ENCODE measurements around the gene SMC5. TPM values are rescaled to one million over a fixed set of nuclear protein-coding genes. Genes with fewer than 3 reads are reported as not detected.

SMC5 gene
- total and polyA plus RNA-seq, 2 of the 8 experiments (the other 6 are each of a cell fraction or from before 2014, with no cell fraction given): 4.5 to 22.6 TPM

GRCh38 chr9:70256123-70256551, 2.6 kb upstream of the SMC5 start:
- Histone ChIP-seq H4K91ac (replicated peaks; ENCODE audit: insufficient read length, low read length) (no peak overlapping the region), H3K56ac (replicated peaks; ENCODE audit: insufficient read length, low read depth, low read length) (no peak overlapping the region), H2BK120ac (replicated peaks; ENCODE audit: low read depth, low read length) (no peak overlapping the region), H3K79me2 (ENCODE audit: control insufficient read depth in 1 of 2, insufficient read depth in 2 of 2, low read length in 2 of 2) (peaks cover 9 to 21% of the 10 kb centered on the region in 2 experiments), H4K20me1 (replicated peaks in 1 of 2; ENCODE audit: control insufficient read depth in 1 of 2, insufficient read depth in 2 of 2, low read length in 2 of 2) (peaks cover under 1 to 1% of the 10 kb centered on the region in 2 experiments), H2BK5ac (ENCODE audit: low read depth, low read length) (no peak overlapping the region), H3K4me1 (replicated peaks in 1 of 4; ENCODE audit: control insufficient read depth in 3 of 4, insufficient read depth in 4 of 4, low read length in 3 of 4) (peaks cover 0 to 4% (median 2%) of the 10 kb centered on the region in 4 experiments; a peak in 3 of 7 replicates), H3K4me3 (ENCODE audit: extremely low read depth in 1 of 4, insufficient read depth in 2 of 4, low read depth in 3 of 4, low read length in 4 of 4) (no peak overlapping the region), H4K5ac (ENCODE audit: insufficient read length, low read depth, low read length) (no peak overlapping the region), H3K18ac (ENCODE audit: extremely low read depth, low read length) (no peak overlapping the region), H3K4me2 (ENCODE audit: insufficient read depth in 1 of 2, low read depth in 2 of 2, low read length in 2 of 2) (no peak overlapping the region), H2AFZ (ENCODE audit: low read length) (no peak overlapping the region), H3K23ac (ENCODE audit: insufficient read length) (no peak overlapping the region), H3K79me1 (ENCODE audit: low read depth, low read length) (no peaks in the 10 kb centered on the region; the same call in 1 of the 2 replicates), H3K9ac (replicated peaks in 1 of 4; ENCODE audit: extremely low read depth in 1 of 4, low read depth in 3 of 4, low read length in 3 of 4) (no peak overlapping the region), H3K36me3 (ENCODE audit: control insufficient read depth in 2 of 4, insufficient read depth in 4 of 4, low read length in 3 of 4) (no peaks in the 10 kb centered on the region), H2BK15ac (ENCODE audit: low read length) (no peak overlapping the region), H3K14ac (ENCODE audit: insufficient read length) (no peak overlapping the region), H4K8ac (ENCODE audit: extremely low read depth, insufficient read depth, low read length) (no peak overlapping the region), H3K27me3 (replicated peaks in 1 of 4; ENCODE audit: control insufficient read depth in 3 of 4, extremely low read depth in 1 of 4, insufficient read depth in 3 of 4, low read length in 3 of 4) (no peaks in the 10 kb centered on the region), H3K4ac (replicated peaks; ENCODE audit: insufficient read length, low read depth, low read length) (no peak overlapping the region), H2AK5ac (ENCODE audit: low read depth, low read length) (no peak overlapping the region), H3K27ac (ENCODE audit: low read depth, low read length) (no peak overlapping the region), H2BK20ac (ENCODE audit: low read length) (no peak overlapping the region), H3K23me2 (ENCODE audit: low read depth, low read length) (no peaks in the 10 kb centered on the region; the same call in 1 of the 2 replicates), H3K9me3 (ENCODE audit: insufficient read depth in 2 of 2, low read depth in 1 of 2, low read length in 1 of 2) (no peaks in the 10 kb centered on the region), H2BK12ac (ENCODE audit: low read depth, low read length) (no peak overlapping the region)
- FAIRE-seq (no peak), DNase-seq (ENCODE audit: low read depth in 1 of 2, low spot score in 2 of 2) (no peak)
- POLR2A ChIA-PET (ENCODE audit: partially characterized antibody): no interaction called here
- CTCF ChIA-PET (ENCODE audit: partially characterized antibody): interaction anchor here (0.6 kb wide), 2 partner anchors 237 to 673 kb away, joined by 3 to 4 read pairs; no protein-coding TSS in a partner anchor
- no peak for TF ChIP-seq RNF2 (IDR thresholded peaks at IDR 0.05; ENCODE audit: borderline replicate concordance, low read depth, low read length, missing control alignments, poor library complexity, severe bottlenecking)
- TF ChIP-seq SIX5 (IDR thresholded peaks at IDR 0.05; ENCODE audit: low read depth, low read length): no peak
- 84% methylated on average over 7 of the region's 7 CpGs; no CpG with 5 or more reads in 1 of the 2 experiments for WGBS, 2 experiments (ENCODE audit: extremely low coverage in 1 of 2, insufficient coverage in 1 of 2, insufficient read length in 1 of 2, insufficient replicate concordance in 2 of 2, low coverage in 1 of 2, low lambda C conversion rate in 2 of 2, missing lambda C conversion rate in 1 of 2)
